ENCODE data around the gene HDAC4. TPM values are rescaled to one million over a fixed set of nuclear protein-coding genes. Genes with fewer than 3 reads are reported as not detected.

HDAC4 gene
- total RNA-seq, 1 experiment from 2014 or later, result 47.6 TPM

DNA sequence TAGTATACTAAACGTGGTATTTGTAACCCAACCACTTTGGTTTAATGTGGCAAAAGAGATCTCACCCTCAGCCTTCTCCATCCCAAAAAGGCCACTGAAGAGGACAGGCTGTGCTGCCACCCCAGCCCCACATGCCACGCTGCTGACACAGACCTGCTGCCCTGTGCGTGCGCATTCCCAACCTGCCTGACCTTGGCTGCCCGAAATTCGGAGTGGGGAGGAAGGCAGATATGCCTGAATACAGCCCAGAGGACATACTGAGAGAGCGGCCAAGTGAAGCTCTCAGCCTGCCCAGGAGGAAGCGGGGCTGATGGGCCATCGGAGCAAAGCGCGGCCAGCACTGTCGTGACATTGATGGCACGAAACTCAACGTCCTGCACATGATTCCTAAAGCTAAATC, 70.0 kb downstream of the HDAC4 start:
- ChIA-PET POLR2A (no interaction called here), RAD21 (ENCODE audit: low non-redundant PET in 1 of 2, low total read pairs in 2 of 2, uncharacterized antibody in 2 of 2, unreplicated experiment in 2 of 2) (no interaction called here), CTCF (no interaction called here)
- intact Hi-C loops (cut with micrococcal nuclease), result no loop called here
- no peak overlapping the region for H3K9ac ChIP-seq (ENCODE audit: low read length)
- no peak overlapping the region for H3K27ac ChIP-seq (ENCODE audit: low read depth, low read length)
- no peak overlapping the region for H3K4me3 ChIP-seq (replicated peaks in 1 of 2; ENCODE audit: low read depth in 1 of 2, low read length in 2 of 2)
- H3K9me2 ChIP-seq (ENCODE audit: insufficient read depth), result no peaks in the 10 kb centered on the region
- no peak for TF ChIP-seq EZH2 (IDR thresholded peaks at IDR 0.05)
- H3K79me2 ChIP-seq (ENCODE audit: insufficient read depth, low read length), result peaks cover 15% of the 10 kb centered on the region
- no peaks in the 10 kb centered on the region for H3K36me3 ChIP-seq (ENCODE audit: control insufficient read depth in 1 of 2, insufficient read depth in 2 of 2, low read length in 2 of 2)
- H4K20me1 ChIP-seq (ENCODE audit: insufficient read depth), result no peaks in the 10 kb centered on the region
- BruUV-seq (replicated peaks), result no TSS peak
- no peak overlapping the region for H2AFZ ChIP-seq (ENCODE audit: low read depth, low read length, poor library complexity, severe bottlenecking)
- no peaks in the 10 kb centered on the region for H3K9me3 ChIP-seq (ENCODE audit: control insufficient read depth in 1 of 2, insufficient read depth in 1 of 2, low read depth in 1 of 2, low read length in 2 of 2)
- H3K4me1 ChIP-seq (ENCODE audit: control insufficient read depth in 1 of 2, insufficient read depth in 2 of 2, low read length in 2 of 2), result peaks cover 8 to 25% of the 10 kb centered on the region in 2 experiments; a peak in 2 of 4 replicates
- no peak overlapping the region for H3K4me2 ChIP-seq (ENCODE audit: low read length)
- DNase-seq (ENCODE audit: low read depth, low spot score), result no peak
- no peaks in the 10 kb centered on the region for H3K27me3 ChIP-seq (ENCODE audit: insufficient read depth, low read length)
- no peak for ATAC-seq

- POLR2A ChIA-PET, result no interaction called here
- intact Hi-C loops (cut with micrococcal nuclease), result no loop called here
- ATAC-seq, result no peak
- Histone ChIP-seq H3K27me3 (ENCODE audit: insufficient read depth, low read length) (no peaks in the 10 kb centered on the region), H3K9me3 (ENCODE audit: control insufficient read depth in 1 of 2, insufficient read depth in 1 of 2, low read depth in 1 of 2, low read length in 2 of 2) (no peaks in the 10 kb centered on the region), H4K20me1 (ENCODE audit: insufficient read depth) (no peaks in the 10 kb centered on the region), H3K79me2 (ENCODE audit: insufficient read depth, low read length) (peaks cover 16% of the 10 kb centered on the region), H3K9me2 (ENCODE audit: insufficient read depth) (no peaks in the 10 kb centered on the region), H3K4me2 (ENCODE audit: low read length) (no peak overlapping the region), H3K4me1 (ENCODE audit: control insufficient read depth in 1 of 2, insufficient read depth in 2 of 2, low read length in 2 of 2) (peaks cover 8 to 25% of the 10 kb centered on the region in 2 experiments; a peak in 2 of 4 replicates), H3K4me3 (replicated peaks in 1 of 2; ENCODE audit: low read depth in 1 of 2, low read length in 2 of 2) (no peak overlapping the region), H3K9ac (ENCODE audit: low read length) (no peak overlapping the region), H3K27ac (ENCODE audit: low read depth, low read length) (no peak overlapping the region), H3K36me3 (ENCODE audit: control insufficient read depth in 1 of 2, insufficient read depth in 2 of 2, low read length in 2 of 2) (no peaks in the 10 kb centered on the region), H2AFZ (ENCODE audit: low read depth, low read length, poor library complexity, severe bottlenecking) (no peak overlapping the region)
- no TSS peak for BruUV-seq (replicated peaks)
- no peak for DNase-seq (ENCODE audit: low read depth, low spot score)
- CTCF ChIA-PET, result no interaction called here
- RAD21 ChIA-PET (ENCODE audit: low non-redundant PET in 1 of 2, low total read pairs in 2 of 2, uncharacterized antibody in 2 of 2, unreplicated experiment in 2 of 2), result no interaction called here
- TF ChIP-seq MAX (IDR thresholded peaks at IDR 0.05) (no peak), JUND (IDR thresholded peaks at IDR 0.05) (no peak), SP1 (IDR thresholded peaks at IDR 0.05; ENCODE audit: low read depth) (no peak), REST (IDR thresholded peaks at IDR 0.05; ENCODE audit: low read depth) (no peak), SRF (IDR thresholded peaks at IDR 0.05; ENCODE audit: low read depth) (no peak), SIN3A (IDR thresholded peaks at IDR 0.05; ENCODE audit: low read depth) (no peak), FOSL1 (IDR thresholded peaks at IDR 0.05; ENCODE audit: low read depth) (no peak), CBX3 (IDR thresholded peaks at IDR 0.05; ENCODE audit: low read depth) (no peak), EGR1 (IDR thresholded peaks at IDR 0.05; ENCODE audit: low read depth) (no peak), ZFX (IDR thresholded peaks at IDR 0.05) (no peak), YY1 (IDR thresholded peaks at IDR 0.05; ENCODE audit: extremely low read depth, insufficient replicate concordance, low read depth, low read length) (no peak), ZBTB33 (IDR thresholded peaks at IDR 0.05; ENCODE audit: extremely low read depth, insufficient replicate concordance, low read length) (no peak), CEBPB (IDR thresholded peaks at IDR 0.05; ENCODE audit: low read depth) (no peak)
- TF ChIP-seq, protein P1, sequence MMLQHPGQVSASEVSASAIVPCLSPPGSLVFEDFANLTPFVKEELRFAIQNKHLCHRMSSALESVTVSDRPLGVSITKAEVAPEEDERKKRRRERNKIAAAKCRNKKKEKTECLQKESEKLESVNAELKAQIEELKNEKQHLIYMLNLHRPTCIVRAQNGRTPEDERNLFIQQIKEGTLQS (IDR thresholded peaks at IDR 0.05), result no peak
These were observed 70.7 kb downstream of the HDAC4 start for GRCh38 chr2:239329972-239330572.
